GM21526 (cell line): ENCODE data around the gene DYNLT2B.
"Not testable (repeated sequence)": the region's sequence is repeated elsewhere in the genome, so short reads cannot be mapped to it uniquely, and the experiment has no call there.

Experiments
- ATAC-seq: cut with Tn5 transposase; IDR thresholded peaks from one replicate; pipeline ENCODE4 v1.9.1; 2021; ENCODE audit warnings: moderate library complexity; ENCODE audit not compliant: unreplicated experiment, low FRiP score

The DYNLT2B gene

DNA sequence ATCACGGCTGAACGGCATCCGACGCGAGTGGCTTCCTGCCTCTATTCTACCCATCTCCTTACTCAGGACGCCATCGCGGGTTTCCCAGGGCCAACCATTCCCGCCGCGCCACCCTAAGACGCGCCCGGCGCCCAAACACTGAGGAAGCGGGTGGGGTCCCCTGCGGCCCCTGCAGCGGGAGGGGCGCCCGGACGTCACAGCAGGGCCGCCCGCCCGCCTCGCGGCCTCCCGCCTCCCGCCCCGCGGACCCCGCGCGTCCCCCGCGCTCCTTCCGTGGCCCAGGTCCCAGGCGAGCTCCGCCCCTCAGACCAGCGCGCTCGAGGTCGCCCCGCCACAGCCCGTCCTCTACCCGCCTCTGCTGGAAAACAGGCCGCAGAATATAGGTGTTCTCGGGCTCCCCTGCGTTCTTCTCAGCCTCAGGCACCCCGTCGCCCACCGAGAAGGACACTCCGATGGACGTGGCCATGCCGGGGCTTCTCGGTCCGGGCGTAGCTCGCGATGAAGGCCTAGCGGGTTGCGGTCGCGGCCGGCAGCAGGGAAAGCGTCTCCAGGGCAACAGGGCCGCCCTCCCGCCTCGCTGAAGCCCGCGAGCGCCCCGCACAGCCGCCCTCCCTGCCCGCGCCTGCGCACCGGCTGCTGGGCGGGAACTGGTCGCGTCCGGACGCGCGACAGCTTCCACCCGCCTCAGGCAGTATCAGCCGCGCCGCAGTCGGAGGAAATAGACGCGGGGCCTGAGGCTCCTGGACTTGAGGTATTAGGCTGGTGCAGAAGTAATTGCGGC, at the start of gene DYNLT2B:
Gene DYNLT2B (minus strand): TSS at position 554 of the 781 bp plus-strand sequence. CDS start 88 bp downstream, at position 466.
- ATAC-seq = peak; percentile 83

DNA sequence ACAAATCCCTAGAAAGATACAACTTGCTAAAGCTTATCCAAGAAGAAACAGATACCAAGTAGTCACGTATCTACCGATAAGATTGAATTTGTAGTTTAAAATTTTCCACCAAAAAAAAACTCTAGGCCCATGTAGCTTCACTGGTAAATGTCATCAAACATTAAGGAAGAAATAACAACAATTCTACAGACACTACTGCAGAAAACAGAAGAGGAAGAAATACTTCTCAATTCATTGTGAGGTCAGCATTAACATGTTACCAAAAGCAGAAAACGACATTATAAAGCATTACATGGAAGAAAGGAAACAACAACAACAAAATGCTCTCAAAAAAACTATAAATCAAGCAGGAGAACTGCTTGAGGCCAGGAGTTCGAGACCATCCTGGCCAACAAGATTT, 47.7 kb upstream of the DYNLT2B start:
- ATAC-seq = no peak

DNA sequence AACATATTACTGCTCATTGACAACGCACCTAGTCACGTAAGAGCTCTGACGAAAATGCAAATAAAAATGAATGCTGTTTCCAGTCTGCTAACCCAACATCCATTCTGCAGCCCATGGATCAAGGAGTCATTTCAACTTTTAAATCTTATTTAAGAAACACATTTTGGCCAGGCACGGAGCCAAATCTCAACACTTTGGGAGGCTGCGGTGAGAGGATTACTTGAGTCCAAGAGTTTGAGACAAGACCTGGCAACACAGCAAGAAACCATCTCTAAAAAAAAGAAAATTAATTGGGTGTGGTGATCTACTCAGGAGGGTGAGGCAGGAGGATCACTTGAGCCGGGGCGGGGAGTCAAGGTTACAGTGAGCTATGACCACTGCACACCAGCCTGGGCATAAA, 42.5 kb upstream of the DYNLT2B start:
- no peak for ATAC-seq

DNA sequence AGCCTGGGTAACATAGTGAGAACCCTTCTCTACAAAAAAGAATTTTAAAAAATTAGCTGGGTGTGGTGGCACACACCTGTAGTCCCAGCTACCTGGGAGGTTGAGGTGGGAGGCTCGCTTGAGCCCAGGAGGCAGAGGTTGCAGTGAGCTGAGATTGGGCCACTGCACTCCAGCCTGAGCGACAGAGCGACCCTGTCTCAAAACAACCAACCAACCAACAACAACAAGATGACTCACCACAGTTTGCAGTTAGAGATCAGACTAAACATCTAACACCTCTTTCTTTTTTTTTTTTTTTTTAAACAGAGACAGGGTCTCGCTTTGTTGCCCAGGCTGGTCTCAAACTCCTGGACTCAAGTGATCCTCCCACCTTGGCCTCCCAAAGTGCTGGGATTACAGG, 40.5 kb upstream of the DYNLT2B start:
- not testable (repeated sequence) for ATAC-seq

DNA sequence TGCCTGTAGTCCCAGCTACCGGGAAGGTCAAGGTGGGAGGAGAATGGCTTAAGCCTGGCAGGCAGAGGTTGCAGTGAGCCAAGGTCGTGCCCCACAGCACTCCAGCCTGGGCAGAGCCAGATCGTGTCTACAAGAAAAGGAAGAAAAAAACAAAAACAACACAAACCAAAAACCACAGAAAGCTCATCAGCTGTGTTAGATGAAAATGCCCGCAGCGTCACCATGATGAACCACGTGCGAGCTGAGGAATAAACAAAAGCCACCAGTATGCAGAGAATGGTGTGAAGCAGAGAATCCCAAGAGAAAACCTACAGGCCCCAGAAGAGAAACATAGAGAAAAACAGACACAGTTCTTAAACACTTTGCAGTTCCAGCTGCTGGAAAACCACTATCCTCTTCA, 39.9 kb upstream of the DYNLT2B start:
- no peak for ATAC-seq

DNA sequence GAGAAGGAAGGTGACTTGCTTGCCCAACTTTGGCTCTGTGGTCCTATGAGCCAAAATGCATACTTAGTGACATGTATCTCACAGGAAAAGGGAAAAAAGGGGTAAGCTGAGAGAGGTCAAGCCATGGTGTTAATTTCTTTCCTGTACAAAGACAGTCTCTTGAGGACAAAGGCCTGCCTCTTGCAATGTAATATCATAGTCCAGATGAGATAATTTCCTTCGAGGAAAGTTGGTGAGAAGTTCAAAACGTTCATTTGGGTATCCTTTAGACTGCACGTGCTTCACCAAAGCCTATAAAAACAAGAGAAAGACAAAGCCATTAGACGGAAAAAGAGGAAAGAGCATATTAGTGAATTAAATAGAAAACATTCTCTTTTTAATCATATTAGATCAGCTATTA, 38.5 kb upstream of the DYNLT2B start:
- ATAC-seq = no peak

DNA sequence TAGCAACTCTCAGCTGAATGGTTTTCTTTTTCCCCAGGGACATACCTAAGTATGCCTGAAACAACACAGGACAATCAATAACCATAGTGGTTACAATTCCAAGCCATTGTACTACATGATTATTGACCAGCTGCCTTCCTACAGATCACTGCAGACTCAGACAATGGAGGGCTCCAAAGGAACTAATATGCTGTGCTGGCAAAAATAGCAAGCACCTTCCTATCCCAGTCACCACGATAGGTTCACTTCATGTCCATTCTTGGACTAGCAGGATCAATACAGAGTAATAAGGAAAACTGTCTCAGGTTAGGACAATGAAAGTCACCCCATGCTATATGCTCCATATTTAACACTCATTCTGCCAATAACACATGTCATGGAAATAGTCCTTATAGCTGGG, 37.6 kb upstream of the DYNLT2B start:
- ATAC-seq = no peak

DNA sequence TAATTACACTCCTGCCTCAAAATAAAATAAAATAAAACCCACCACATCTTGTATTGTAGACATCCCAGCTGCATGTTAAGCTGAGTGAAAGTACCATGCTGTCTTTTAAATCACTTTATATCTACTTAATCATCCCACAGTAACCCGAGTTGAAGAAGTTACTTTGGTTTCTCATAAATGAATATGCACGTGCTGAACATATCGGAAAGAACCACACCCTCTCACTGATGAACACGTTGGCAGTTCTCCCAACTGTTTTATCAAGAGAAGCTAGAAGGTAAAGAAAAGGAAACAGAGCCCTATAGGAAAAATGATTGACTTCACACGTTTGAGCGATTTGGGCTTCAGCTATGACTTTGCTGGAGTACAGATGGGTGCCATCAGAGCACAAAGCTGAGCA, 36.1 kb upstream of the DYNLT2B start:
- ATAC-seq = no peak

DNA sequence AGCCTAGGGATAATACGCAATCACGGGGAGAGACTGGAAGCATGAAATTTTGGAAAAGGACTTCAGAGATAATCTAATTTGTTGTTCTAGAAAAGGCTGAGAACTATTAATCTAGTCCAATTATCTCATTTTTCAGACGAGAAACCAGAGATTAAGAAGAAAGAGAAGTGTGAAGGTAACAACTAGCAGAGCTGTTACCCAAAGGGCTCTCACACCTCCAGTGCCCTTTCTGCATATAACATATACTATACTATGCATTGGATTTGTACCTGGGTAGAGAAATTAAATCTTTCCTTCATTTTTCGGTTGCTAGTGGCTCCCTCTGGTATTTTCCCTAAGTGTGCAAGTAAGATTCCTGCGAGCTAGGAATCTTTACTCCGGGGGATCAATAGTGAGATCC, 33.5 kb upstream of the DYNLT2B start:
- ATAC-seq = no peak

DNA sequence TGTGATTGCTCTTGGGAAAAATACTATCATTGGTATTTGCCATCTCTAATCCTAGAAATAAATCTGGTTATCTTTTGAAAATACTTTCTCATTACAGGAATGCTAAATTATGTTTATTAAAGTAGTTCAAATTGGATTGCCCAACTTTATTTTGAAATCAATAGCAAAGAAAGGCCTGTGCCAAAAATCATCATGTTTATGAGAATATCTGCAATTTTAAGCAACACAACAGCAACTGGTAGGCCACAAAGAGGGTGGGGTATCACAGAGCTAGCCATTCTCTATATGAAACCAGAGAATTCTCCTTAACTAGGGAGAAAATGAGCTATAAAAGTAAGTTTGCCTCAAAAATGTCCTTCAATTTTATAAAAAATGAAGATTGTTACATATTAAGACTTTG, 32.0 kb upstream of the DYNLT2B start:
- no peak for ATAC-seq

DNA sequence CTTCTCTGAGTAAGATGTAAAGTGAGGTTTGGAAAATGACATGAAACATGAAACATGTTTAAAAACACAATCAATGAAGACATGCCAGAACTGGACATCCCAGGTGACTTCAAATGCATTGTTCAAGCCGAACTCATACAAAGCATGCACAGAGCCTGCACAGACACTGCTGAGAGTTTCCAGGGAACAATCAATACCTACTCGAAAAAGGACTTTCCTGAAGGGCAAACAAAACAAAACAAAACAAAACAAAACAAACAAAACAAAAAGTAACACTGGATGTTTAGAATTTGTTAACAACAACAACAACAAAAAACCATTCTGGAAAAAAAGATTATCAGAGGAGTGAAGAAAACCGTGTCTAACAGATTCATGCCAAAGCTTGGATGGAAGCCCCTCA, 30.7 kb upstream of the DYNLT2B start:
- ATAC-seq = no peak

DNA sequence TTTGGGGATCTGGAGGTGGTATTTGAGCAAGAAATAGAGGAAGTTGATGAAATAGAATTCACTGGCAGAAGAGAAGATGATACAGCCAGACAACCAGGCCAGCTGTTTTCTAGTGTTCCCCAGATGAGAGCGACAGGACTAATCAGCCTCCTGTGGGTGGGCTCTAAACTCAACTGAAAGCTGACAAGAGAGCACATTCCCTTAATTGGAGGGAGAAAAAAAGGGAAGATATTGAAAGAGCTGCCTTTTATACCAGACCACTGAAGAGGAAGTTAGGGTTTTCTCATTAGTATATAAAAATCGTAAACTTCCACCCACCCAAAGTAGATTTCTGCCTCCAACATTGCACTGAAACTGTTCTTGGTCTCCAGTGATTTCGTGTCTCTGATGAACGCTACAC, 26.6 kb upstream of the DYNLT2B start:
- ATAC-seq = no peak

DNA sequence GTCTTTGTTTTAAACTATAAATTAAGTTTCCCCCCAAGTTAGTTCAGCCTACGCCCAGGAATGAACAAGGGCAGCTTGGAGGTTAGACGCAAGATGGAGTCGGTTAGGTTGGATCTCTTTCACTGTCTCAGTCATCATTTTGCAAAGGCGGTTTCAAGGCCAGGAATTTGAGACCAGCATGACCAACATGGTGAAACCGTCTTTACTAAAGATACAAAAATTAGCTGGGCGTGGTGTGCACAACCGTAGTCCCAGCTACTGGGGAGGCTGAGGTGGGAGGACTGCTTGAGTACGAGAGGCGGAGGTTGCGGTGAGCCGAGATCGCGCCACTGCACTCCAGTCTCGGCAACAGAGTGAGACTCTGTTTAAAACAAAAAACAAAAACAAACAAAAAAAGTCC, 25.9 kb upstream of the DYNLT2B start:
- ATAC-seq = not testable (repeated sequence)

DNA sequence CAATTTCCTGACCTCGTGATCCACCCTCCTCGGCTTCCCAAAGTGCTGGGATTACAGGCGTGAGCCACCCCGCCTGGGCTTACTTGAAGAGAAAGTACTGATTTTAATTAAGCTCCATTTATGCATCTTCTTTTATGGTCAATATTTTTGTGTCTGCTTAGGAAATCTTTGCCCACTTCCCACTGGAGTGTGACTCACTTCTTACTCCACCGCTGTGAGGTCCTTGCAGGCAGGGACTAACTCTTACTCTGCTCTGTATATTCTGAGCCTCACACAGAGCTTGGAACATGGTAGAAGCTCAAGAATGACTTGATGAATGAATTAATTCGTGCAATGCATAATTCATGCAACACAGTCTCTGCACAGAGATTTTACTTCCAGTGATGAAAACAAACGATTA, 23.1 kb upstream of the DYNLT2B start:
- ATAC-seq = no peak

DNA sequence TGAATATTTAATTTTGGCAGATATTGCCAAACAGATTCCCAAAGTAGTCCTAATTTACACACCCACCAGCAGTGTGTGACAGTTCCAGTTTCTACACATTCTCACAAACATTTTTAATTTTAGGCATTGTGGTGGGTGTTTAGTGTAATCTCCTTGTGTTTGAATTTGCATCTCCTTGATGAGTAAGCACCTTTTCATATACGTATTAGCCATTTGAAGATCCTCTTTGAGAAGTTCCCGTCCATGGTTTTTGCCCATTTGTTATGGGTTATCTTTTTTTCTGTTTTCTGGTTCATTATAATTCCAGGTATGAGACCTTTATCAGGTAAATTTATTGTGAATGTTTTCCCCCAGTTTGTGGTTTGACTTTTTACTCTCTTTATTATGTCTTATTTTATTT, 22.4 kb upstream of the DYNLT2B start:
- ATAC-seq = no peak

DNA sequence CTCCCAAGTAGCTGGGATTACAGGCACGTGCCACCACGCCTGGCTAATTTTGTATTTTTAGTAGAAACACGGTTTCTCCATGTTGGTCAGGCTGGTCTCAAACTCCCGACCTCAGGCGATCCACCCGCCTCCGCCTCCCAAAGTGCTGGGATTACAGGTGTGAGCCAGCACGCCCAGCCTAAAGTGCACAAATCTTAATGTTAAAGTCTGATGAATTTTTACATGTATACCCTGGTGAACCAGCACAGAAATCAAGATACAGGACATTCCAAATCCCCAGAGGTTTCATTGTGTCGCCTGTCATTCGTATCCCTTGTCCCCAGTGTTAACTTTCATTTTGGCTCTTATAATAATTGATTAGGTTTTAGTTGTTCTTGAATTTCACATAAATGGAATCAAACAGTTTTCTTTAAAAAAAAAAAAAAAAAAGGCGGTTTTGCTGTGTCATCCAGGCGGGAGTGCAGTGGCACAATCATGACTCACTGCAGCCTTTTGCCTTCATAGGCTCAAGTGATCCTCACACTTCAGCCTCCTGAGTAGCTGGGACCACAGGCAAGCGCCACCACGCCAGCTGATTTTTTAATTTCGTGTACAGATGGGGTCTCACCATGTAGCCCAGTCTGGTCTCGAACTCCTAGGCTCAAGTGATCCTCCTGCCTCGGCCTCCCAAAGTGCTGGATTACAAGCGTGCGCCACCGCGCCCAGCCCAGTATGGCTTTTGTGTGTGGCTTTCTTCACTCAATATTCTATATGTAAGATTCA, 21.6 kb upstream of the DYNLT2B start:
- ATAC-seq = no peak

DNA sequence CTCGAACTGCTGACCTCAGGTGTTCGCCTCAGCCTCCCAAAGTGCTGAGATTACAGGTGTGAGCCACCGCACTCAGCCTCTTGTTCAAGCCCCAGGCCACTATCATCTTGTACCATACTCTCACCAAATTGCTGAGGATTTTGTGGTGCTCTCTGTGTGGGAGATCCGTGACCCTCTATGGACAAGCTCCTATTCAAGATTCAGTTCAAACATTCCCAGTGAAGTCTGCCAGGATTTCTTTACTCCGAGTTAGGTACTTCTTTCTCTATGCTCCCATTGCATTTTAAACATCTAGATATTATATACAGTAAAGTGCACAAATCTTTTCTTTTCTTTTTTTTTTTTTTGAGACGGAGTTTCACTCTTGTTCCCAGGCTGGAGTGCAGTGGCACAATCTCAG, 21.0 kb upstream of the DYNLT2B start:
- no peak for ATAC-seq

DNA sequence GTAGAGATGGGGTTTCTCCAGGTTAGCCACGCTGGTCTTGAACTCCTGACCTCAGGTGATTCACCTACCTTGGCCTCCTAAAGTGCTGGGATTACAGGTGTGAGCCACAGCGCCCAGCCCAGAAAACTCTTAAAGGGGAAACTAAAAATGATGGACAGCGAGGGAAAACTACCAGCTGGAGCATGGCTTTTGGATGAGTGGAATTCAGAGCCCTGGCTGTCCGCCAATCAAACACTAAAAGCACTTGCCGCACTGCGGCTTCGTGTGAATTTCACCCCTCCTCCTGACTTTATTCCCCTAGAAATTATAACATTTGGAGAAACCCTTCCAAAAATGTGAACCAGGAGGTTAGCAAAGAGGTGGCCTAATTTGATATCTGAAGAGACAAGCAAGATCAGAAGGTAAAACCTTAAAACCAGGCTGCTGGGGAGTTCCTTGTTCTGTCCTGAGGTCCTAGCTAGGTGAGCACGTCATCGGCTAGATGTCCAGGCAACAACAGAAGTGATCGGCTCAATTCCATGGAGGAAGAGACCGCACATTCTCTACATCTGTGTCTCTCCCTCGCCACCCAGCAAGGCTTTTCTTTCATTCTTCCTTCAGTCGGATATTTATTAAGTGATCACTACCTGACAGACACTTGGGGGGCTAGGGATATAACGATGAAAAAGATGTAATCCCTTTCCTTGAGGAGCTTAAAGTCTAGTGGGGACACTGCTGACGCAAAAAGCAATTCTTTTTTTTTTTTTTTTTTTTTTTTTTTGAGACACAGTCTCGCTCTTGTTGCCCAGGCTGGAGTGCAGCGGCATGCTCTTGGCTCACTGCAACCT, 18.5 kb upstream of the DYNLT2B start:
- no peak for ATAC-seq

DNA sequence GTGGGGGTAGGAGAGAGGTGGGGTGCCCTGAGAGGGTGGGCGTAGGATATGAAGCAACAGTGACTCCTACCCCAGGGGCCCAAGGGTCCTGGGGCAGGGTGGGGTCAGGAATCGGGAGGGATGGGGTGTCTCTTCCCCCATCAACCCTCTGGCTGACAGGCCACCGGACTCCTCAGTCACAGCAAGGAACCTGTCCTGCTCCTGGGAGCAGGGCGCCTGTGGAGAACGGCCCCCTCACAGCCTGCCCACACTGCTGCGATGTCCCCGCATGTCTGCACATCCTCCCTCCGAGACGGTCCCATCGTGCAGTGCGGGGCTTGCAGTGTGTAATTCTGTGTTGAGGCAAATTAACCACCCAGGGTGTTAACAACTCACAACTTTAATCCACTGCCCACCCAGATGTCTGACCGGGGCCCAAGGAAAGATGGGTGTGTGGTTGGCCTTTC, 17.5 kb upstream of the DYNLT2B start:
- no peak for ATAC-seq

DNA sequence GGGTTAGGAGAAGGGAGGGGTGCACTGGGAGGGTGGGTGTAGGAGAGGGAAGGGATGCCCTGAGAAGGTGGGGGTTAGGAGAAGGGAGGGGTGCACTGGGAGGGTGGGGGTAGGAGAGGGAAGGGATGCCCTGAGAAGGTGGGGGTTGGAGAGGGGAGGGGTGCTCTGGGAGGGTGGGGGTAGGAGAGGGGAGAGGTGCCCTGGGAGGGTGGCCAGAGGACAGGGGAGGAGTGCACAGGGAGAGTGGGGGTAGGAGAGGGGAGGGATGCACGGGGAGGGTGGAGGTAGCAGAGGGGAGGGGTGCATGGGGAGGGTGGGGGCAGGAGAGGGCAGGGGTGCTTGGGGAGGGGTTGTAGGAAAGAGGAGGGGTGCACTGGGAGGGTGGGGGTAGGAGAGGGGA, 16.9 kb upstream of the DYNLT2B start:
- ATAC-seq = no peak

DNA sequence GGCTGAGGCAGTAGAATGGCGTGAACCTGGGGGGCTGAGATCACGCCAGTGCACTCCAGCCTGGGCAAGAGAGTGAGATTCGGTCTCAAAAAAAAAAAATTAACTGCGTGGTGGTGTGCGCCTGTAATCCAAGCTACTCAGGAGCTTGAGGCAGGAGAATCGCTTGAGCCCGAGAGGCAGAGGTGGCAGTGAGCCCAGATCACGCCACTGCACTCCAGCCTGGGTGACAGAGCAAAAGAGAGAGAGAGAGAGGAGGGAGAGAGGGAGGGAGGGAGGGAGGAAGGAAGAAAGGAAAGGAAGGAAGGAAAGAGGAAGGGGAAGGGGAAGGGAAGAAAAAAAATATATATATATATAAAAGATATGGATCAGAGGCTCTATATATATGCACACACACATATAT, 14.1 kb upstream of the DYNLT2B start:
- ATAC-seq = no peak
